SK-N-SH (cell line): Measurements from ENCODE around the gene MC2R. TPM values are rescaled to one million over a fixed set of nuclear protein-coding genes. Genes with fewer than 3 reads are reported as not detected.

Source experiments
- CTCF ChIA-PET: fragments of 300-600, 350-600 bp; formaldehyde crosslinking; extraction: SDS; loops from one replicate; lab custom pipeline; 2021; lab: Yijun Ruan, JAX
- POLR2A ChIA-PET: fragments of 350-600 bp; sonication (Branson Sonifier 250); formaldehyde crosslinking; extraction: SDS; loops from one replicate; lab custom pipeline; 2020; ENCODE audit warnings: antibody characterized with exemption, inconsistent platforms; lab: Yijun Ruan, JAX
- DNase-seq: peaks from one replicate; pipeline ENCODE4 v3.0.0; 2012
- H2AFZ ChIP-seq: fragments of 200-600 bp; sonication (generic); 2 replicates; pipeline ENCODE4 v1.8.1; 2016; ENCODE audit warnings: antibody characterized with exemption, mild to moderate bottlenecking, low read depth
- H3F3A ChIP-seq: fragments of 200-600 bp; sonication (generic); replicated peaks from 2 replicates; pipeline ENCODE3; 2016; ENCODE audit warnings: antibody characterized with exemption, mild to moderate bottlenecking; ENCODE audit not compliant: insufficient read depth
- H3K27ac ChIP-seq, 2 experiments: fragments of 200-500 bp in 1 of 2; fragments of 200-600 bp in 1 of 2; sonication (Bioruptor generic) in 1 of 2; sonication (generic), shearing (Covaris generic) in 1 of 2; 2 replicates each; pipeline versions ENCODE4 v1.5.1 to v1.6.1; 2014 to 2016; ENCODE audit warnings: low read depth in 2 of 2, inconsistent platforms in 1 of 2, low read length in 1 of 2, mild to moderate bottlenecking in 1 of 2, mixed read lengths in 1 of 2
- H3K27me3 ChIP-seq: fragments of 200-600 bp; sonication (generic), shearing (Covaris generic); 2 replicates; pipeline ENCODE4 v1.6.1; 2016; ENCODE audit warnings: mixed run types; ENCODE audit not compliant: insufficient read depth
- H3K36me3 ChIP-seq, 2 experiments: fragments of 200-500 bp in 1 of 2; fragments of 200-600 bp in 1 of 2; sonication (Bioruptor generic) in 1 of 2; sonication (generic) in 1 of 2; replicated peaks in 1 of 2; 2 replicates each; pipeline versions ENCODE3 to v1.5.1; 2014 to 2016; ENCODE audit warnings: low read length in 1 of 2, mild to moderate bottlenecking in 1 of 2; ENCODE audit not compliant: insufficient read depth in 2 of 2, control insufficient read depth in 1 of 2
- H3K4me1 ChIP-seq, 2 experiments: fragments of 200-500 bp in 1 of 2; fragments of 200-600 bp in 1 of 2; sonication (Bioruptor generic) in 1 of 2; sonication (generic), shearing (Covaris generic) in 1 of 2; 2 replicates each; pipeline versions ENCODE4 v1.5.1 to v1.6.1; 2014 to 2016; ENCODE audit warnings: low read depth in 1 of 2, low read length in 1 of 2, mixed run types in 1 of 2; ENCODE audit not compliant: insufficient read depth in 2 of 2, control insufficient read depth in 1 of 2
- H3K4me2 ChIP-seq: fragments of 200-600 bp; sonication (generic), shearing (Covaris generic); 2 replicates; pipeline ENCODE4 v1.6.1; 2017; ENCODE audit warnings: mixed run types
- H3K4me3 ChIP-seq, 2 experiments: fragments of 200-500 bp in 1 of 2; fragments of 200-600 bp in 1 of 2; sonication (Bioruptor generic) in 1 of 2; sonication (generic), shearing (Covaris generic) in 1 of 2; 2 replicates each; pipeline versions ENCODE4 v1.5.1 to v1.8.1; 2014 to 2016; ENCODE audit warnings: low read depth in 2 of 2, inconsistent platforms in 1 of 2, low read length in 1 of 2, mild to moderate bottlenecking in 1 of 2, mixed read lengths in 1 of 2, moderate library complexity in 1 of 2
- H3K79me2 ChIP-seq: fragments of 200-600 bp; sonication (generic); 2 replicates; pipeline ENCODE4 v1.8.1; 2017; ENCODE audit warnings: mild to moderate bottlenecking; ENCODE audit not compliant: insufficient read depth
- H3K9ac ChIP-seq: fragments of 200-600 bp; sonication (generic); 2 replicates; pipeline ENCODE4 v1.6.1; 2017; ENCODE audit warnings: mixed run types
- H3K9me2 ChIP-seq: fragments of 200-600 bp; sonication (generic); 2 replicates; pipeline ENCODE4 v1.6.1; 2017; ENCODE audit warnings: mixed run types
- H3K9me3 ChIP-seq: fragments of 200-600 bp; sonication (generic); 2 replicates; pipeline ENCODE4 v1.6.1; 2017; ENCODE audit warnings: mixed run types, mild to moderate bottlenecking, moderate library complexity
- H4K20me1 ChIP-seq: fragments of 200-600 bp; sonication (generic); 2 replicates; pipeline ENCODE4 v1.6.1; 2017; ENCODE audit warnings: mild to moderate bottlenecking, mixed run types; ENCODE audit not compliant: insufficient read depth
- CHD2 ChIP-seq: fragments of 150-350 bp; IDR thresholded peaks from 2 replicates; pipeline ENCODE4 v1.6.1; 2018; ENCODE audit warnings: low read length; ENCODE audit not compliant: partially characterized antibody
- ELF1 ChIP-seq: IDR thresholded peaks from 2 replicates; pipeline ENCODE4 v1.4.0; 2012
- FOSL2 ChIP-seq: IDR thresholded peaks from 2 replicates; pipeline ENCODE4 v1.4.0; 2012; ENCODE audit warnings: low read depth, mild to moderate bottlenecking, moderate library complexity, borderline replicate concordance
- FOXM1 ChIP-seq: IDR thresholded peaks from 2 replicates; pipeline ENCODE4 v1.4.0; 2012; ENCODE audit warnings: low read depth, mild to moderate bottlenecking
- GABPA ChIP-seq: IDR thresholded peaks from 2 replicates; pipeline ENCODE4 v1.4.0; 2012; ENCODE audit warnings: low read depth, mild to moderate bottlenecking
- GATA2 ChIP-seq: sonication (generic); formaldehyde crosslinking; IDR thresholded peaks from 2 replicates; pipeline ENCODE4 v1.5.0; 2020; ENCODE audit warnings: mild to moderate bottlenecking, missing genetic modification reagents
- JUND ChIP-seq: IDR thresholded peaks from 2 replicates; pipeline ENCODE4 v1.4.0; 2012
- MEF2A ChIP-seq: IDR thresholded peaks from 2 replicates; pipeline ENCODE4 v1.4.0; 2012; ENCODE audit warnings: low read depth, borderline replicate concordance
- NFIC ChIP-seq: IDR thresholded peaks from 2 replicates; pipeline ENCODE4 v1.4.0; 2012; ENCODE audit warnings: borderline replicate concordance
- NRF1 ChIP-seq: IDR thresholded peaks from 2 replicates; pipeline ENCODE4 v1.6.1; 2012; ENCODE audit warnings: low read depth, mild to moderate bottlenecking, low read length
- POLR2AphosphoS5 ChIP-seq: IDR thresholded peaks from 2 replicates; pipeline ENCODE4 v1.6.1; 2012; ENCODE audit warnings: low read depth, low read length
- RFX5 ChIP-seq: IDR thresholded peaks from 2 replicates; pipeline ENCODE4 v1.6.1; 2012; ENCODE audit warnings: mild to moderate bottlenecking, improper control_type of control experiment, low read length
- RXRA ChIP-seq: IDR thresholded peaks from 2 replicates; pipeline ENCODE4 v1.4.0; 2012; ENCODE audit warnings: low read depth, mild to moderate bottlenecking, borderline replicate concordance
- TAF1 ChIP-seq: IDR thresholded peaks from 2 replicates; pipeline ENCODE4 v1.6.1; 2012; ENCODE audit warnings: low read depth, mild to moderate bottlenecking, low read length, moderate library complexity, borderline replicate concordance
- TCF12 ChIP-seq: IDR thresholded peaks from 2 replicates; pipeline ENCODE4 v1.4.0; 2012
- USF1 ChIP-seq: IDR thresholded peaks from 2 replicates; pipeline ENCODE4 v1.4.0; 2012; ENCODE audit warnings: low read depth, borderline replicate concordance
- YY1 ChIP-seq: IDR thresholded peaks from 2 replicates; pipeline ENCODE4 v1.4.0; 2012; ENCODE audit warnings: low read depth, mild to moderate bottlenecking
- WGBS: methylation state at CpG from one replicate; pipeline ENCODE4 v1.1.6; 2017; ENCODE audit warnings: low lambda C conversion rate; 5-methylcytosine and 5-hydroxymethylcytosine counted together
- polyA plus RNA-seq, 3 experiments: library from polyadenylated mRNA; depleted of rRNA; stranded (reverse); fragments of >200 nt; gene quantifications; 2 replicates each; pipeline ENCODE4 v1.2.3, GENCODE V29; 2012
- TF ChIP-seq, protein P1 (sequence below): fragments of 200-600 bp; sonication (generic); IDR thresholded peaks from 2 replicates; pipeline ENCODE4 v1.6.1; 2017; ENCODE audit warnings: antibody characterized with exemption, mild to moderate bottlenecking, moderate library complexity
- TF ChIP-seq, protein P2 (sequence below): fragments of 150-350 bp; IDR thresholded peaks from 2 replicates; pipeline ENCODE4 v1.6.1; 2017; ENCODE audit warnings: antibody characterized with exemption, low read length, low read depth, borderline replicate concordance
- TF ChIP-seq, protein P3 (sequence below): IDR thresholded peaks from 2 replicates; pipeline ENCODE4; 2012

MC2R gene
- polyA plus RNA-seq, 1 of the 3 experiments (the other 2 are of a cell fraction) = not detected

GRCh38 chr18:13889671-13890070, 25.7 kb downstream of the MC2R start:
- Histone ChIP-seq H3F3A (peaks cover 5% of the 10 kb centered on the region), H3K27me3 (peaks cover 6% of the 10 kb centered on the region; the same call in 1 of the 2 replicates), H3K9ac (no peak overlapping the region), H4K20me1 (no peaks in the 10 kb centered on the region), H3K4me1 (no peaks in the 10 kb centered on the region), H3K4me2 (no peak overlapping the region), H3K79me2 (no peaks in the 10 kb centered on the region), H3K9me2 (no peaks in the 10 kb centered on the region)
- POLR2A ChIA-PET = no interaction called here
- WGBS = 0% methylated on average over 2 of the region's 2 CpGs
- no peak for TF ChIP-seq GATA2 (CRISPR knock-in tag)
- TF ChIP-seq GABPA = no peak
- no peak for TF ChIP-seq FOXM1
- TF ChIP-seq, protein P1, sequence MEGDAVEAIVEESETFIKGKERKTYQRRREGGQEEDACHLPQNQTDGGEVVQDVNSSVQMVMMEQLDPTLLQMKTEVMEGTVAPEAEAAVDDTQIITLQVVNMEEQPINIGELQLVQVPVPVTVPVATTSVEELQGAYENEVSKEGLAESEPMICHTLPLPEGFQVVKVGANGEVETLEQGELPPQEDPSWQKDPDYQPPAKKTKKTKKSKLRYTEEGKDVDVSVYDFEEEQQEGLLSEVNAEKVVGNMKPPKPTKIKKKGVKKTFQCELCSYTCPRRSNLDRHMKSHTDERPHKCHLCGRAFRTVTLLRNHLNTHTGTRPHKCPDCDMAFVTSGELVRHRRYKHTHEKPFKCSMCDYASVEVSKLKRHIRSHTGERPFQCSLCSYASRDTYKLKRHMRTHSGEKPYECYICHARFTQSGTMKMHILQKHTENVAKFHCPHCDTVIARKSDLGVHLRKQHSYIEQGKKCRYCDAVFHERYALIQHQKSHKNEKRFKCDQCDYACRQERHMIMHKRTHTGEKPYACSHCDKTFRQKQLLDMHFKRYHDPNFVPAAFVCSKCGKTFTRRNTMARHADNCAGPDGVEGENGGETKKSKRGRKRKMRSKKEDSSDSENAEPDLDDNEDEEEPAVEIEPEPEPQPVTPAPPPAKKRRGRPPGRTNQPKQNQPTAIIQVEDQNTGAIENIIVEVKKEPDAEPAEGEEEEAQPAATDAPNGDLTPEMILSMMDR = no peak
- TF ChIP-seq, protein P2, sequence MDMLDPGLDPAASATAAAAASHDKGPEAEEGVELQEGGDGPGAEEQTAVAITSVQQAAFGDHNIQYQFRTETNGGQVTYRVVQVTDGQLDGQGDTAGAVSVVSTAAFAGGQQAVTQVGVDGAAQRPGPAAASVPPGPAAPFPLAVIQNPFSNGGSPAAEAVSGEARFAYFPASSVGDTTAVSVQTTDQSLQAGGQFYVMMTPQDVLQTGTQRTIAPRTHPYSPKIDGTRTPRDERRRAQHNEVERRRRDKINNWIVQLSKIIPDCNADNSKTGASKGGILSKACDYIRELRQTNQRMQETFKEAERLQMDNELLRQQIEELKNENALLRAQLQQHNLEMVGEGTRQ = no peak
- TF ChIP-seq RFX5 = no peak
- no peak for TF ChIP-seq TAF1
- no peak for TF ChIP-seq YY1
- no peak for TF ChIP-seq RXRA
- no peak for TF ChIP-seq POLR2AphosphoS5
- TF ChIP-seq NFIC = no peak
- TF ChIP-seq NRF1 = no peak
- TF ChIP-seq USF1 = no peak
- TF ChIP-seq ELF1 = no peak
- no peak for TF ChIP-seq CHD2
- TF ChIP-seq TCF12 = no peak
- no peak for TF ChIP-seq FOSL2
- no peak for TF ChIP-seq MEF2A
- no peak for TF ChIP-seq JUND
- TF ChIP-seq, protein P3, sequence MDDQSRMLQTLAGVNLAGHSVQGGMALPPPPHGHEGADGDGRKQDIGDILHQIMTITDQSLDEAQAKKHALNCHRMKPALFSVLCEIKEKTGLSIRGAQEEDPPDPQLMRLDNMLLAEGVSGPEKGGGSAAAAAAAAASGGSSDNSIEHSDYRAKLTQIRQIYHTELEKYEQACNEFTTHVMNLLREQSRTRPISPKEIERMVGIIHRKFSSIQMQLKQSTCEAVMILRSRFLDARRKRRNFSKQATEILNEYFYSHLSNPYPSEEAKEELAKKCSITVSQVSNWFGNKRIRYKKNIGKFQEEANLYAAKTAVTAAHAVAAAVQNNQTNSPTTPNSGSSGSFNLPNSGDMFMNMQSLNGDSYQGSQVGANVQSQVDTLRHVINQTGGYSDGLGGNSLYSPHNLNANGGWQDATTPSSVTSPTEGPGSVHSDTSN = no peak
- TF ChIP-seq, all 33 proteins: peak for 0
- Histone ChIP-seq H3K9me3 (no peaks in the 10 kb centered on the region), H3K27ac (no peak overlapping the region), H3K36me3 (no peaks in the 10 kb centered on the region), H2AFZ (no peak overlapping the region), H3K4me3 (no peak overlapping the region)
- no peak for DNase-seq
- CTCF ChIA-PET = no interaction called here
